ENCODE results near the gene LINGO3.
A peak's percentile ranks its signal among the peaks of the same experiment; 100 is the strongest.
"Not testable (repeated sequence)": the region's sequence is repeated elsewhere in the genome, so short reads cannot be mapped to it uniquely, and the experiment has no call there.

LINGO3 gene

GRCh38 chr19:2303211-2303798 is 4.6 kb downstream of the LINGO3 start:
- no peak for DNase-seq

GRCh38 chr19:2302319-2303210 is 5.4 kb downstream of the LINGO3 start:
- DNase-seq = no peak

- no peak for DNase-seq
Measured at GRCh38 chr19:2300533-2300932, 7.4 kb downstream of the LINGO3 start.

- DNase-seq = no peak
Measured at GRCh38 chr19:2296141-2296540, 11.8 kb downstream of the LINGO3 start.

GRCh38 chr19:2294687-2295335 is 13.1 kb downstream of the LINGO3 start:
- DNase-seq = no peak

GRCh38 chr19:2291185-2291751 is 16.7 kb downstream of the LINGO3 start:
- DNase-seq = no peak

GRCh38 chr19:2290441-2291184 is 17.3 kb downstream of the LINGO3 start:
- peak; percentile 29 for DNase-seq

GRCh38 chr19:2289714-2290435 is 18.1 kb downstream of the LINGO3 start:
- DNase-seq = peak; percentile 72

GRCh38 chr19:2288818-2289713 is 18.9 kb downstream of the LINGO3 start:
- no peak for DNase-seq

- DNase-seq = no peak
Measured at GRCh38 chr19:2288338-2288817, 19.6 kb downstream of the LINGO3 start.

GRCh38 chr19:2287585-2288337 is 20.2 kb downstream of the LINGO3 start:
- DNase-seq = no peak

- DNase-seq = no peak
Measured at GRCh38 chr19:2286402-2287140, 21.4 kb downstream of the LINGO3 start.

GRCh38 chr19:2283835-2284507 is 24.0 kb downstream of the LINGO3 start:
- DNase-seq = no peak

GRCh38 chr19:2282862-2283237 is 25.1 kb downstream of the LINGO3 start:
- DNase-seq = no peak

- DNase-seq = peak; percentile 49
Measured at GRCh38 chr19:2282062-2282861, 25.7 kb downstream of the LINGO3 start, which contains the start of gene PEAK3. PEAK3 (minus strand) TSS chr19:2282175; CDS start chr19:2280931, 1,244 bp downstream.

- not testable (repeated sequence) for DNase-seq
Measured at GRCh38 chr19:2281265-2282061, 26.5 kb downstream of the LINGO3 start.

Measured in activated gamma-delta T cell treated with Interleukin-2 at 50 U/mL for 16 hours (primary cell).